Ramos (cell line): ENCODE measurements around the gene HEMGN.

Experiments used
- in situ Hi-C: fragments of 300-500 bp; cut with MboI; formaldehyde crosslinking; loops from one replicate; pipeline ENCODE4 v1.14.3; 2022; ENCODE audit warnings: low sequenced_read_pairs; ENCODE audit not compliant: unreplicated experiment

HEMGN gene

DNA sequence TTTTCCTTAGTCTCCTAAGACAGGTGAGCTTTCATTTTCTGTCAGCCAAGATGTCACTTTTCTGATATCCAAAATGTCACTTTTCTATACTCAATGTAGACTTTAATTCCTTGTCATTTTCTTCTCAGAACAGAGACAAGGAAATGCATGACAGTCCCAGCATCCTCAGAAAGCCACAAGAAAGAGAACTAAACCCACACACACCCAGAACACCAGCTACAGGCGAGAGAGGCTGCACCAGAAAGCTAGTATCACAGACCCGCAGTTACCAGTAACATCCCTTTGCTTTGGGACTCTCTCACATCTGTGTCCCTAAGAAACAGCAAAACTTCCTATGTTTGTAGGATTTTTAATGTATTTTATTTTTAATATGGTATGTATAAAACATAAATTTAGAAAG, 32.7 kb downstream of the HEMGN start:
- in situ Hi-C loops = loop anchor here (25.0 kb wide), 2 partner anchors 357 to 882 kb away; partner anchors contain the start of genes ANKS6 and TBC1D2

DNA sequence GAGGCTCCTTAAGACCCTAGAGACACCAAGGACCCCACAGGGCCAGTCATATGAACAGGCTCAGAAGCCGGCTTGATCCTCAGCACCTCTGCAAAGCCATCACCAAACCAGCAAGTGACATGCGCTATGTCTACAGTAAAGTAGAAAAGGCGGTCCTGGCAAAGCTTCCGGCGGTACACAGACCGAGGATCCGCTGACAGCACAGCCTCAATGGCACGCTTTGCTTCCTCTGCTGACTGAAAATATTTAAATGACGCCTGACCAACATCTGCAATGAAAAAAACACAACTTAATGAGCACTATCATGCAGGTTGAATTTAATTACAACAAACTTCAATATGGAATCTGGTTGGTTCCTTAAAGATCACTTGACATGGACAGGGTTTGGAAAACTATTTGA, 33.2 kb downstream of the HEMGN start:
- in situ Hi-C loops = loop anchor here (25.0 kb wide), 2 partner anchors 358 to 883 kb away; partner anchors contain the start of genes ANKS6 and TBC1D2

DNA sequence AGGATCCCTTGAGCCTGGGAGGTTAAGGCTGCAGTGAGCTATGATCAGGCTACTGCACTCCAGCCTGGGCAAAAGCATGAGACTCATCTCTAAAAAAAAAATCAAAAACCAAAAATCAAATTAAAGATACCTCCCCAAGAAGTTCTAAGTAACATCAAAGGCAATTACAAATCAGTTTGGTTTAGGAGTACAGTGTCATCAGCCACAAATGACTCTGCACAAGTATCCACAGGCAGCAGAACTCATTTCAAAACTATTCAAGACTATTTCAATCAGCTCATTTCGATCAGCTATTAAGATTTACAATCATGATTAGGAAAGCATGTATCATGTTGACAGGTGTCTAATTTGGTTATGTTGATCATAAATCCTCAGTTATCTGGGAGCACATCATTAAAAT, 34.8 kb downstream of the HEMGN start:
- in situ Hi-C loops = loop anchor here (25.0 kb wide), 2 partner anchors 359 to 884 kb away; partner anchors contain the start of genes ANKS6 and TBC1D2

DNA sequence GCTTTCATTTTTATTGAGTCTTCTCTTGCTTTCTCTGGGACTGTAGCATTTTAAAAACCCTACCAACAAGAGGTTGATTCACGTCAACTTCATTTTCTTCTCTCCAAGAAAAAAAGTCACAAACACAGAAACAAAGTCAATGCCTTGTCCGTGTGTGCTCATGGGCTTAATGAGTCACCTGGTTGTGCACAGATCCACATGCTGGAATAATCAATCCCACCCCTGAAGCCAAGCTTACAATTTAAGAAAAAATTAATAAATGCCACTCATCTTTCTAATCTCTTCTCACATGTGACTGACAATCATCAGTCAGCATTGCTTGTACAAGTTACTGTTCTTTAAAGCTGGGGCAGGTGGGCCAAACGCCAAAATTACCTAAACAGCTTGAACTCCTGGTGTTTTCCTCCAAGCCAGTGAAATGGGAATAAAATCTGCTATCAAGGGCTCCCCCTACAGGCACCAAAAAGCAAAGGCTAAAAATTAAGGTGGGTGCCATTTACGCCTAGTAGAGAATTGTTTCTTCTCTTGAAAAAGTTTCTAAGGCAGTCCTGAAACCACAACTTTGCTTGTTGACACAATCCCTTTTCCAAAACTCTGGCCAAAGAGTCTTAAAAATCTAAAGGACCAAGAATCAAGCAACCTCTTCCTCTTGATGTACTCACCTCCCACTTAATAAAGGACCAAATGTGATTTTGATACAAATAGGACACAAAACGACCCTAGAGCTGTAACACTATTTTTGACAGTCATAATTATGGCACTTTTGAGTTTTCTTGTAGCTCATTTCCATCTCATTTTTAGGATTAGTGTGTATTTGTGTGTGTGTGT, 37.0 kb downstream of the HEMGN start:
- in situ Hi-C loops = loop anchor here (25.0 kb wide), 2 partner anchors 361 to 886 kb away; partner anchors contain the start of genes ANKS6 and TBC1D2

GRCh38 chr9:97900103-97900737, 37.8 kb downstream of the HEMGN start:
- in situ Hi-C loops = loop anchor here (25.0 kb wide), 2 partner anchors 362 to 887 kb away; partner anchors contain the start of genes ANKS6 and TBC1D2

DNA sequence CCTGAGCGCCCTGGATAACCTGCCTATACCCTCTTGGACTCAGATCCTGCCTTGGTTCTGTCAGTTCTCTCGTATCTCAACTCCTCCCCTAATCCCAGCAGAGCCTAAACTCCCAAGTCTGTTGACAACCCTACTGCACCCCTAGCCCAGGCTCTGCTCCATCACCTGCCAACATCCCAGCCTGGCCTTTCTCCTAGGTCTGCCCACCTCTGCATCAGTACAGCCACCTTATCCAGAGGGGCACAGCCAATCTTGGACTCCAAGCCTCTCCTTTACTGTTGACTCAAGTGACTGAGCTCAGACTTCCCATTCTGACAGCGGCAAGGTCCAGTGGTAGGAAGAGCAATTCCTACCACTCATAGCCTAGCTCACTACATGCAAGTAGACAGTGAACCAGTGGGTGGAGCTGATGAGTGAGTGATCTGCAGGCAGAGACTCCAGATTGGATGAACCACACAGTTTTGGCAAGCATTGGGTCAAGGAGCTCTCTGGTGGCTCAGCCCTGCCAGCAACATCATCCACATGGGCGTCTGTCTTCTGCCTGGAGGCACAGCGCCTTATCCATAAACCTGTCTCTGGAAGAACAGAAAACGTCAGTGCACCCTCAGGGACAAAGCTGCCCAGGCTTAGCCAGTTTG, 42.2 kb downstream of the HEMGN start:
- in situ Hi-C loops = loop anchor here (5.0 kb wide), 1 partner anchor 189 kb away; no protein-coding TSS in a partner anchor

- in situ Hi-C loops = loop anchor here (5.0 kb wide), 1 partner anchor 188 kb away; no protein-coding TSS in a partner anchor
Measured at GRCh38 chr9:97895211-97895610, 42.8 kb downstream of the HEMGN start.

- in situ Hi-C loops = no loop called here
Measured at GRCh38 chr9:97892421-97892820, 45.6 kb downstream of the HEMGN start.

DNA sequence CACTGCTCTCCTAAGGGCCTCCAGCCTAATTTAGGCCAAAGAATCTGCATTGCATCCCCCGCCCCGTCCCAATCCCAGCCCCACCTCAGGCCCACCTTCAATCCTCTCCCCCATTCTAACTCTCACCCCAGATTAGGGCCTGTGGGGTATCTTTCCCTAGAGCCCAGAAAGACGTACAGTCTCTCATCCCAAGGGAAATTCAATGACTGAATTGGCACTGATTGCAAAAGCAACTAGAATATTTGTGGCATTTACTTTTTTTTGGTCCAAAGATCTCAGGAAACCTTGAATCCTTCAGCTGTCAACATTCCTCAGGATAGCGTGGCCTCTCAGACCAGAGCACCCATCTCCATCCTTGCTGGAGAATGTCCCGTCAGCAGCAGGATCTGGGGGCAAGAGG, 46.2 kb downstream of the HEMGN start:
- in situ Hi-C loops = no loop called here

GRCh38 chr9:97889941-97890887, 47.8 kb downstream of the HEMGN start:
- in situ Hi-C loops = no loop called here

GRCh38 chr9:97880336-97880735, 57.6 kb downstream of the HEMGN start:
- in situ Hi-C loops = no loop called here
